HG03520 (cell line): ENCODE measurements around the gene COLEC12.

ENCODE experiments used
- ATAC-seq: cut with Tn5 transposase; IDR thresholded peaks from one replicate; pipeline ENCODE4 v1.9.1; 2021; ENCODE audit warnings: mild to moderate bottlenecking, moderate library complexity; ENCODE audit not compliant: unreplicated experiment

Gene COLEC12

DNA sequence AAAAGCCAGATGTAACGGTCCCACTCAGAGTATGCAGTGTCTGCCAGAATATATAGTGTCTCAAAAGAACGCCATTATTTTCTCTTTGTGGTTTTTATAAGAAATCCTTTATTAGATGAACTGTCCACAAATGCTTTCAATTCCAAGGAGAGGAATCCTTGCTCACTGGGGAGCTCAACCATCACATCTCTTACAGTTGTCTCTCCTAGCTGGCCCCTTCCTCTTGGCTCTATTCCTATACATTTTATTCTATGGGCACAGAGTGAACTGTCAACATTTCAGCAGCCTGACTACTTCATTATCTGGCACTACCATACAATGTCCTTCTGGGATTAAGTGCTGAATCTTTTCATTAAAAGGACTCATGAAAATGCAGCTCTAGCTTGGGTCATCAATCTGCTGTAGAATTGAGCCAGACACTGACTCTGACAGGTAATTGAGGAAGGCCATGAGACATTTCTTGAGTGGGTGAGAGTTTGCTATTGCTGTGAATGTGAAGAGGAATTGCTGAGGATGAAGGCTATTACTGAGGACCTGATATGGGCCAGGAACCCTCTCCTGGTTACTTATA is 136.2 kb downstream of the COLEC12 start:
- no peak for ATAC-seq

DNA sequence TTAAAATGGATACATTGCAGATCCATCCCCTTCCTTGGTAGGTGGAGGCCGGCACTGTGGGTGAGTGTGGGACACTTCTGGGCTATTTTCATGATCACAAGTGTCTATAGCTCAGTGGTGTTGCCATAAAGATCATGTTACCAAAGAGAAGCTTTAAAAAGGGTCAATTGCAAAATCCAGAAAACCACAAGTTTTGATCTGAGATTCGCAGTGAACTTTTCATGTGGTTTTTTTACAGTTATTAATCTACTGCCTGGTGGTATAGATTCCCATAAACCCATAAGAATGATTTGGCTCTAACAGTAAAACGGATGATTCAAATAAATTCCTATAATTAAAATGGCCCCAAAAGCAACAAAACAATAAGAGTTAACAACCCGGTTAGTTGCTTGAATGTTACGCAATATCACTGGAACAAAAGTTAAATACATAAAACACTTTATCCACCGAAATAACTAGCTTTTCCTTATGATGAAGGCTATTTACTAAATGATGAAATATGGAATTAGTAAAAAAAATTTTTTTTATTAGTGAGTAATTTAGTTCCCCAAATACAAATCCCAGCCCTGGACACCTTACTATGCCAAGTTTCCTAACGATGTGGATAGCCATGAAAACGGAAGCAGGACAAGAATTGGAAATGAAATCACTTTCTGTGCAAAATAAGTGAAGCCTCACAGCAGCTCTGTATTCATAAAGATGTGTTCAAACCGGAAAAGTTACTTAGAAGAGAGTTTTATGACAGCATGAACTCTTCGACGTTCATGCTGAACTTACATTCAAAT is 137.0 kb downstream of the COLEC12 start:
- no peak for ATAC-seq

DNA sequence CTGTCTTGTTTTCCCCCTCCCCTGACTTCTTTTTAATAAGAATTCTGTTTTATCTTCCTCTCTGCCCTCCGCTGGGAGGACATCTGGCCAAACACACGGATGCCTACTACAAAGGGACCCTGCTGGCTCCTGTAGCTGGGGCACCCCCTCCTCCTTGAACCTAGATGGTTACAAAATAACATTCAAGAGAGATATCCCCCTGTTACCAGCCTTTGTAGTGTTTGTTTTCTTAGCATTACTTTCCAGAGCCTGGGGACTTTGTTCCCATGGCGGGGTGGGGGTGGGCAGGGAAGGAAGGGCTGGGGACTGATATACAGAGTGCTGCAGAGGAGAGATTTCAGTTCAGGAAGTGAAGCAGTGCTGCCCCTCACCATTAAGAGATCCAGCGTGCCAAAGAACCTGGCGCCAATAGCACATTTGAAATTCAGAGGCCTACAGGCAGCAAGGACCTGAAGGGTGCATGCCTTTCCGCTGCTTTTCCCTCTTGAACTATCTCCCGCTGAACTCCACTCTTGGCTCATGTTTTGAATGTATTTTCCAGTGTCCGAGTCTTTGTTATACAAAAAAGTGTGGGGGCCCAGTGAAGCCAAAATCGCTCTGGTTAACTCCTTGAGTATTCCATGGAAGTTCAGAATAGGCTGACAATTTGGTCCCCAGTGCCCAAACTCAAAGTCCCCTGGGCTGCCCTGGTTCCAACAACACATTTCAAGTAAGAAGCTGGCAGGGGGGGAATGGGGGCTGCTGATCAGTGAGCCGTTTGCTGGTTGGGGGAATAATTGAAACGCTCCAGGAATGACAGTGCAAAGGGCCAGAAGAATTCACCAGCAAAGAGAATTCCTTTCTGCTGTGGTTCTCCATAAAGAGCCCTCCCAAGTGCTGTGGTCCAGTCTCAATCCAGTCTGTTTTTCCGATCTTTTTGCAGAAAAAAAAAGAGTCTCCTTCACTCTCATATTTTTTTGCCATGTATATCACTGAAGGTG is 137.9 kb downstream of the COLEC12 start:
- no peak for ATAC-seq

DNA sequence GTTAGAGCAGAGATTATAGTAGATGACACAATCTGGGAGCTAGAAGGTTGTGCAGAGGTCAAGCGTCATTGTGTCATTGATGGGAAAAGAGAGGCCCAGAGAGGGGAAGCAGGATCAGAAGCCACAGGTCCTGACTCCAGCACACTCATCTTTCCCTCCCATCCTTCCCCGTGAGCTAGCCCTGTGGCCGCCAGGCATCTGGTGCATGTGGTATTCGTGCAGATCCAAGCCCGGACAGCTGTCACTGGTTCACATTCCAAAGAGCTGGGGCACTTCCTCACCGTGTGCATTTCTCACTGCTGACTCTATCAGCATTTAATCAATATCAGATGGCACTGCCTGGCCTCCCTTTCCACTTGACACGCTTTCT is 138.6 kb downstream of the COLEC12 start:
- no peak for ATAC-seq

DNA sequence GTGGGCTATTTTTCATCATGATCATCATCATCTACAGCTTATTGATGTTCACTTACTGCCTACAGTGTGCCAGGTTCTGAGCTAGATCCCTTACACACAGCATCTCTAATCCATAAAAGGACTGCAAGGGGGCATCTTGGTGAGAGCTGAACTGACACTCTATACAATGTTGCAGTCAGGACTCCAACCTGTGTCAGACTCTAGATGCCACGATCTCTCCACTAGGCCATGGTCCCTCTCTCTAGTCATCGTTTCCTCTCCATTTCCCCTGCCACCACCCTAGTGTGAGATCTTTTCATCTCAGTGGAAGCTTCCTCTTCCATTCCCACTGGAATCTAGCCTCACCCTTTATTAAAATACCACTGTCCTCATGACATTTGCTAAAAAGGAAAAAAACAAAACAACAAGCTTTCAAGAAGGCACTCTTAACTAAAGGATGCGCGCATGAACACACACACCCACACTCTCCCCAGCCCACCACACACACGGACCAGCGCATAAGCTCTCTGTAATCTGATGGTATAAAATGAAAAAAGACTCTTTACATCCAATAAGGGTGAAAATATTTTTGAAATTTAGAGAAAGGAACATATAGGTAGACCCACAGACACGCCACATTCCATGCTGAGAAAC is 139.3 kb downstream of the COLEC12 start:
- ATAC-seq, result no peak

DNA sequence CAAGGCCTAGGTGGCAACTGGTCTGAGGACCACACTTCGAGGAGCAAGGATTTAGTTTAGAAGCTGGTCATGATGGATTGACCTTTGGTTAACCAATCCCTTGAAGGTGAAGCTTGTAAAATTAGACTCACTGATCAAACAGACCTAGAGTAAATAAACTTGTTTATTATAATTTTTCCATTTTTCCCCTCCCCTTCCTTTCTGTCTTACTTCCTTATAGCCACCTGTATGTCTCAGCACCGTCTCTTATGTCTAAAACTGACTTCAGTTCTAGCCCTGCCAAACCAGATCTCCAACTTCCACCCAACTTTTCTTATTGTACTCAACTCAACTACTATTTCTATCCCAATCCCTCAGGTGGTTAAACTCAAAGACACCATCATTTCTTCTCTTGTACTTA is 139.8 kb downstream of the COLEC12 start:
- ATAC-seq, result no peak

DNA sequence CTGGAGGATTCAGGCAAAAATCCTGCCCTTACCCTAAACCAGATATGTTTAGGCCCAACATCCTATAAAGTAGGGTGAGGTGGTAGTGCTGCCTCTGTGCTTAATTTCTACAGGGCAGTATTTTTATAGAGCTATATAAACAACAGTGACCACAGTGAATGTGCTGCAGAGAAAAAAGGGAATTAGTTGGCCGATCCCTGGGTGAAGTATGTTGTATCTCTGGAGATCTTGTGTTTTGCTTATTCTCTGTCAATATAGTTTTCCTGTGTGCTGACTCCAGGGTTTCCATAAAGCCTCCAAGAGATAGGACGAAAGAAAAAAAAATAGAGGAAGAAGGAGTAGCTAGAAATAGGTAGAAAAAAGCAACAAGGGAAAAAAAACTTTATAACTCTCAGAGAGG is 143.7 kb downstream of the COLEC12 start:
- ATAC-seq, result no peak

DNA sequence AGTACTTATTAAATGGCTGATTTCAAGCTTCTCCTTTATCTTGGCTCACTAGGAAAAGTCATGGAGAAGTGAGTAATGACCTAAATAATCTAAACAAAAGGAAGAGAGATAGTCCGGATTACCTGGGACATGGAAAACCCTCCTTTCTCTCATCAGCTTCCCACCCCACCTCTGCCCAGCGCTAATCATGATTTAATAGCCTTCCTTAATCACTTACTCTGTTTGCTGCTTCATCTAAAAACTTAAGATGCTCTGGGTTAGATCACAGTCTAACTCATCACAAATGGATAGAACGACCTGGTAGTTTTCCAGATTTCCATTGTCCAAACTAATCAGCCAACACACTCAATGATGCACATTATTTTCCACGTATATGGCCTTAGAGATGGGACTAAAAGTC is 144.8 kb downstream of the COLEC12 start:
- ATAC-seq, result no peak

DNA sequence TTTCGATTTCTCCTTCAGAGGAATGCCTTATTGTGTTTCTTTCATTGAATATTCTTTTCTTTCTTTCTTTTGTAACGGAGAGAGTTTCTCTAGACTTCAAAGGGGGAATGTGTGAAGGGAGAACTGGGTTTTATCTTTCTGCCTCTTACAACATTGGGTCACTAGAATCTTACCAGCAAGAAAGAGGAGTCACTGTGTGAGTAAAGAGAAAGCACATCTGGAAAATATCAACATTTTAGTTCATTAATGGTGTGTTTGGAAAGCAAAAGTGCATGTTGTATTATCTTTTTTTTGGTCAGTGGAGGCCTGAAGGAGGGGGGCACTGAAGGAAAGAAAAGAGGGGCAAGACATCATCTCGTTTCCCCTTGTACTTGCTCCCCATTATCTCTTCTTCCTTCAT is 146.0 kb downstream of the COLEC12 start:
- ATAC-seq, result no peak

DNA sequence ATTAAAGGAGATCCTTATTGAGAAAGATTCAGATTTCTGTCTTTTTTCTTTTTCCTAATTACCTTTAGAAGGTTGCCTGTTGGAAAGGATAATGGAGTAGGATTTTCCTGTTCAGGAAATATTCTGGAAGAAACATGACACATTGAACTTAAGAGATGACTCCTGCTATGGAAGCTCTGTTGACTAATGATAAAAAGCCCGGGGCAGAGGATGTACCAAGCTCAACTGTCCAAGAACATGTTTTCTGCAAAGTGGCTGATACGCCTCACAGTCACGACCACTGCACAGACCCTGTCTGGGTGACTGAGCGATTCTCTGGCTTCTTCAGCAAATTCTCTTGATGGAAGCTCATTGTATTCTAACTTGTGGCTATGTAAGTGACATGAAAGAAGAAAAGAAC is 146.5 kb downstream of the COLEC12 start:
- no peak for ATAC-seq

DNA sequence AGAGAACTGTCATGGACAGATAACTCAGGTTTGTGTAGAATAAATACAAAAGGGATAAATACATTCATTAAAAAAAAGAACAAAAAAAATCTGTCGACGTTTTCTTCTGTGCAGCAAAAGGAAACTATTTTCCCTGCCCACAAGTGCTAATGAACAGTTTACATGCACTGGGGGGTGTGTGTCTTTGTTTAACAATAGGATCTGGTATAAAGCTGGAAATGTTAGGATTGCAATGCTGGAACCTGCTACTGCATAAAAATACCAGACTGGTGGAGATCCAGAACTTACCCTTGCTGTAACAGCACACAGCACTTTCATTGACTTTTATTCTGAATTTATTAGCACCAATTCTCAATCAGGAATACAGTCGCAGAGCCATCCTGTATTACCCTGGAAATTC is 148.1 kb downstream of the COLEC12 start:
- ATAC-seq, result no peak

DNA sequence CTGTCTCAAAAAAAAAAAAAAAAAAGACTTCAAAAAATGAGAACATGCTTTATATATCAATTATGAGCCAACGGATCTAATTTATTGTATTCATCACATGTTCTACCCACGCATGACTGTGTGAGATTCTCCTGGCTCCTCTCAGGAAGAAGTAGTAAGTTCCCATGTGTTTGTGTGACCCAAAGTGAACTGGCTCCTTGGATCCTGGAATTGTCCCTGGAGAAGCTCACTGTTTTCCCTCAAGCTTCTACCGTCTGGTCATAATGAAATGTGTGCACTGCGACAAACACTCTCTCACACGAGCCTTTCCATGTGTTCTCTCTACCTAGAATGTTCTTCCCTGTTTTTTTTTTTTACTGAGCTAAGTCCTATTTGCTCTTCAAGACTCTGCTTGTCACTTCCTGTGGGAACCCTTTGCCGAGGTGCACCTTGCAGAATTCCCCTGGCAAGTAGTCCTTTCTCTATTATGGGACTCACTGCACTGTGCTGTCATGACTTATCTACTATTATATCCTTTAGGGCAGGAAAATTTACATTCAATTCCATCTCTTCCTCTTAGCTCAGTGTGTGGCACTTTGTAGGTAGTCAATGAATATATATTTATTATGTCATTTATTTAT is 149.4 kb downstream of the COLEC12 start:
- ATAC-seq, result no peak

DNA sequence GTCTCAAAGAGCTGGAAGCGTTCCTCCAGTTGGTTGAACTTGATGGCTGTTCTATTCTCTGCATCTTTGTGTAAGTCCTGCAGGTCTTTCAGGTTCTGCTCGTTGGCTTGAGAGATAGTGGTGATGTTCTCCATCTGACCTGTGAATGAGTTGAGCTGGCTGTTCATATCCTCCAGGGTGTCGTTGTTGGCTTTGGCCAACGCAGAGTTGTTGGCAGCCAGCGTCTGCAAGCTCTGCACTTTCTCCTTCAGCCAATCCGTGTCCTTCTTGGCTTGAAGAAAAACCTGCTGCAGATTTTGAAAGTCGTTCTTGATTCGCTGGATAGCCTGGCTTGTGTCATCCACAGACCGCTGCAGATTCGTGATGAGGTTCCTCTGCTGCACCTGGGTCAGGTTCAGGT is 153.9 kb downstream of the COLEC12 start:
- ATAC-seq, result no peak

DNA sequence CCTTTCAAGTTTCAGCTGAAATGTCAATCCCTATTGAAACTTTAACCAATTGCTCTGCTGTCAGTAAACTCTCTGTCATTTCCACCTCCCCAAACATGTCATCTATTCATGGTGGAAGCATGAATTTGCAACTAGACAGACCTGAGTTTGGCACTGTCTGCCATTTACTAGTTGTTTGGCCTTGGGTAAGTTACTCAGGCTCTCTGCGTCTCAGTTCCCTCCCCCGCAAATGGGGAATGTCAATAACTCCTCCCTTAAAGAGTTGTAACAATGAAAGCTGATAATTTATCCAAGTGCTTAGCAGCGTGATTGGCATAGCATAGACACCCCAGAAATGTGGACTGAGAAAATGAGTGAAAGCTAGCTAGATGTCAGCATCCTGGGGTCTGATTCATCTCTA is 159.4 kb downstream of the COLEC12 start:
- no peak for ATAC-seq

DNA sequence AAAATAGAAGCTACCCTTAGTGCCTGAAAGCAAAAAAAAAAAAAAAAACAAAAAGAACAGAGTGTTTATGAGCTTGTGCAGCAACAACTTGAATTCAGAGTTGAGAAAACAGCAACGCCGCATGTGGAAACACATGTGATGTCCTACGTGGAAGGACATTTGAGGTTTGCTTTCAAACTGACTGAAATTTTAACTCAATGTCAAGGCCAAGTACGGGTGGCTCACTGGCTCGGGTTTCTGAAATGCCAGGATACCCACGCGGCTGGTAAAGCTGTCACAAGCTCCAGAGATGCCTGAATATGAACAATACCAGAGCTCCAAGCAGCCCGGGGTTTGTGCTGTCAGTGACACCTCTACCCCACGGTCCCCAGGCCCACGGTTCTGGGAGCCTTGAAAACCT is 160.5 kb downstream of the COLEC12 start:
- no peak for ATAC-seq

DNA sequence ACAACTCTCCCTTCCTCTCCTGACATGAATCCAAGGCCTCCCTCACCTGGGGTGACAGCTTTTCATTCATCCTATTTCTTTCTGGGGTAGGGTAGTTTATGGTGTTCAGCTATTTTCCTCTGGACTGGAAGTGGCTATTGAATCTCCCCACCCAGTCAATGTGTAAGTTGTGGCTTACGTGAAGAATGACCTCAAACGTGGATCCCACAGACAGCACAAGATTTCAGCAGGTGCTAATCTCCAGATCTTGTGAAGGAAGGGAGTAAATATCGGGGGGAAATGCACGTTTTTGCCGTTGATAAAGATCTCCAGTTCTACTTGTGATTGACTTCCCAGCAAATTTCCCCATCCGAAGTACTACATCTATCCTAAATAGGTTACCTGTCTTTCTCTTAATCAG is 161.3 kb downstream of the COLEC12 start:
- no peak for ATAC-seq

DNA sequence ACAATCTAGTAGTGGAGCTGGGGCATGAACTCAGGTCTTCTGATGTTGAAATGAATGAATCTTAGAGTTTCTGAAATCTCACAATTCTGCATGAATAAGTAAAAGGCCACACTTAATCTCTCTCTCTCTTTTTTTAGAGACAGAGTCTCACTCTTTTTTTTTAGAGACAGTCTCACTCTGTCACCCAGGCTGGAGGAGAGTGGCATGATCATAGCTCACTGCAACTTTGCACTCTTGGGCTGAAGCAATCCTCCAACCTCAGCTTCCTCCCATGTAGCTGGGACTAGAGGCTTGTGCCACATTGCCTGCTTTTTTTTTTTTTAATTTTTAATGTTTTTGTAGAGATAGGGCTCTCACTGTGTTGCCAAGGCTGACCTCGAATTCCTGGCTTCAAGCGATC is 163.8 kb downstream of the COLEC12 start:
- ATAC-seq, result no peak

DNA sequence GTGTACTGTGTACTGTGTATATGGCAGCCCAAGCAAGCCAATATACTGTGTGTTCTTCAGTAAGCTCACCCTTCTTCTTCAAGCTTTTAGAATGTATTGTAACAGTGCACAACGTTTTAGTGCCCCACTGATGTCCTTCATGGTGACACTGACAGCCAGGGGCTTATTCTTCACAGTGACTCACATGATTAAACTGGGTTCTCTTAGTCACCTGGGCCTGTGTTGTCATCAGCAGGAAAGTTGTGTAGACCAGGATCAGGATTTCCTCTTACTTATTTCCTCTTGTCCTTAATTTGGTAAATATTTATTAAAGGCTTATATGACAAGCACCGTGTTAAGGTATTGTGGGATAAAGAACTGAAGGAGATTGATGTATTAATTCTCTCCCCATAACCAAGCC is 164.8 kb downstream of the COLEC12 start:
- no peak for ATAC-seq

DNA sequence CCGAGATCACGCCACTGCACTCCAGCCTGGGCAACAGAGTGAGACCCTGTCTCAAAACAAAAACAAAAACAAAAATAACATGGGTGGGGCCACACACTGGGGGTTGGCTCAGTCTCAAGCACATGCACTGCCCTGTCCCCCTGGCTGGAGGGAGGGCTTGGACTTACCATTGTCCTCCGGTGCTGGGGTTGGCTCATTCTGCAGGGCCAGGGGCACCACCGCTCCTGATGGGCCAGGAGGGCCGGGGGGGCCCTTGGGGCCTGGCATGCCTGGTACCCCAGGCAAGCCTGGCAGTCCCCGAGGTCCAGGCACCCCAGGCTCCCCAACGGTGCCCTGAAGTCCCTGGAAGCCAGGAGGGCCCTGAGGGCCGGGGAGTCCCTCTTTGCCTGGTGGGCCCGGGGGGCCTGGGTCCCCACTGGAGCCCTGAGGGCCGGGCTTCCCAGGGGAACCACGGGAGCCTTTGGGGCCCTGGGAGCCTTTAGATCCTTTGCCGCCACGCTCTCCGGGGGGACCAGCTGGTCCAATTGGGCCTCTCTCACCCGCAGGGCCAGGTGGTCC is 165.8 kb downstream of the COLEC12 start:
- no peak for ATAC-seq

DNA sequence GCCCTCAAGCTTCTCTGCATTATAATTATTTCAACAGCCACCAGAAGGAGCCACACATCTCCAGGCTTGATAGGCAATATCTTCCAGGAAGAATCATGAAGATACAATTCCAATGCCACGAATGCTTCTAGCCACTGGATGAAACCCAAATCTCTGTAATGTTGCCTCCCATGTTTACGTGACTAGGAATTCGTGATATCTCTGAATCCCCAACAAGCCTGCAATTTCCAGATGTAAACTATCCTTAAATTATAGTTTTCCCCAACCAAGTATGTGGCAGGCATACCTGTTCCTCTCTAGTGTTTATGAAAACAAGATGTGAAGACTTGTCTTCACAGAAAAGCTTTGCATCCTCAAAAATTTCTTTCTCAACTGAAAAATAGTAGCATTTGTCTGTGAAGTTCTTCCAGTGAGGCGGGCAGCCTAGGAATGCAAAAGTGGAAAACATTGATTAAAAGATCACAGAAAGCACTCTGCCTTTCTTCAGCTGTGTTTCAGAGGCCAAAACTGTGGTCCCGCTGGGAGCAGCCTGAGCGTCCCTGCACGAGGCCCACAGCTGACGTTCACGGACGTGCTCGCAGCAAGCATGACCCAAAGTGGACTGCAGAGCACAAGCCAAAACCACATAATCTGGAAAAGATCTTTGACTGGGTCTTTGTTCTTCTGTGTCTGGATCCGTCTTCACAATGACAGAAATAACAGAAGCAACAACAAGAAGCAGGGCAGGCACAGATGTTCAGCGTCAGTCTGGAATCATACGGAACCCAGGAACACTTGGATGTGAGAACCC is 167.6 kb downstream of the COLEC12 start:
- no peak for ATAC-seq
